ENCODE results near the gene ANKRD42. TPM values are rescaled to one million over a fixed set of nuclear protein-coding genes. Genes with fewer than 3 reads are reported as not detected.

The ANKRD42 gene
- total RNA-seq, 1 experiment from 2014 or later, result 5.7 TPM

DNA sequence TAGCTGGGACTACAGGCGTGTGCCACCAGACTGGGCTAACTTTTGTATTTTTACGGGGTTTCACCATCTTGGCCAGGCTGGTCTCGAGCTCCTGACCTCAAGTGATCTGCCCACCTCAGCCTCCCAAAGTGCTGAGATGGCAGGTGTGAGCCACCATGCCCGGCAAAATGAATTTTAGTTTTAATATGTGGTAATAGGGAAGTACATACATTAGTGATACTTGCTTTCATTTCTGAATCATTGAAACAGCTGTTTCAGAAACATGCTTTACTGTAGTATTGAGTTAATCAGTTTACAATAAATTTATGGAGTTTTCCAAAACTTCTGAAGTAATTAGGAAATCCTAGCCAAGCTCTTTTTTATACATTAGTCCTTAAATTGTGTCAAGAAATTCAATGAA, 21.0 kb upstream of the ANKRD42 start:
- Mint-ChIP-seq H3K27ac (no peak overlapping the region), H3K4me3 (no peak overlapping the region), H3K27me3 (ENCODE audit: low read depth) (no peaks in the 10 kb centered on the region), H3K36me3 (peaks cover 75% of the 10 kb centered on the region), H3K4me1 (peaks cover 9% of the 10 kb centered on the region), H3K9me3 (0 out of 2 replicates have a peak, but pooled peaks cover 3% of the 10 kb centered on the region)
- DNase-seq (ENCODE audit: low spot score) (no peak), ATAC-seq (no peak)
- TF ChIP-seq EMX1 (CRISPR knock-in tag; IDR thresholded peaks at IDR 0.05) (no peak), ZNF219 (CRISPR knock-in tag; IDR thresholded peaks at IDR 0.05; ENCODE audit: borderline replicate concordance) (no peak), SMAD4 (CRISPR knock-in tag; IDR thresholded peaks at IDR 0.05) (no peak), JAZF1 (CRISPR knock-in tag; IDR thresholded peaks at IDR 0.05) (no peak), NFATC4 (CRISPR knock-in tag; IDR thresholded peaks at IDR 0.05) (no peak), TEAD4 (CRISPR knock-in tag; IDR thresholded peaks at IDR 0.05) (no peak)
- CTCF ChIA-PET, result no interaction called here
- POLR2A ChIA-PET, result no interaction called here

DNA sequence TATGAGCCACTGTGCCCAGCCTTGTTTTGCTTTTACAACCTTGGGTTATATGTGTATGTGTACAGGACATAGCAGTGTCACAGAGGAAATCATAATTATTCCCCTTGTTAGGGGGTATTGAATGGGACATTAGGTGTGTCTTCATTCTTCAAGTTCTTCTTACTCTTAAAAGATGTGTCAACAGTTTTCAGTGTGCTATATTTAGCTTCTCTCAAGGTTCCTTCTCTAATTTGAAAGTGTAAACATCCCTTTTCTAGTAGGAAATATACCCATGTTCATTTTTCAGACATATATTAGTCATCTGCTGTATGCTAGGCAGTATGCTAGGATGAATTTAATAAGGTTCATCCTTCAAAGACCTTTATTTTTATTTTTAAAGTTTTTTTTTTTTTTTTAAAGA, 19.5 kb upstream of the ANKRD42 start:
- Mint-ChIP-seq H3K27ac (no peak overlapping the region), H3K4me1 (peaks cover 9% of the 10 kb centered on the region), H3K9me3 (no peaks in the 10 kb centered on the region), H3K4me3 (no peak overlapping the region), H3K27me3 (ENCODE audit: low read depth) (no peaks in the 10 kb centered on the region), H3K36me3 (peaks cover 69% of the 10 kb centered on the region)
- DNase-seq (ENCODE audit: low spot score), result no peak
- CTCF ChIA-PET, result no interaction called here
- TF ChIP-seq, protein P1, sequence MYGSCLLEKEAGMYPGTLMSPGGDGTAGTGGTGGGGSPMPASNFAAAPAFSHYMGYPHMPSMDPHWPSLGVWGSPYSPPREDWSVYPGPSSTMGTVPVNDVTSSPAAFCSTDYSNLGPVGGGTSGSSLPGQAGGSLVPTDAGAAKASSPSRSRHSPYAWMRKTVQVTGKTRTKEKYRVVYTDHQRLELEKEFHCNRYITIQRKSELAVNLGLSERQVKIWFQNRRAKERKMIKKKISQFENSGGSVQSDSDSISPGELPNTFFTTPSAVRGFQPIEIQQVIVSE (CRISPR knock-in tag; IDR thresholded peaks at IDR 0.05; ENCODE audit: borderline replicate concordance), result no peak
- POLR2A ChIA-PET, result no interaction called here
- ATAC-seq, result no peak

DNA sequence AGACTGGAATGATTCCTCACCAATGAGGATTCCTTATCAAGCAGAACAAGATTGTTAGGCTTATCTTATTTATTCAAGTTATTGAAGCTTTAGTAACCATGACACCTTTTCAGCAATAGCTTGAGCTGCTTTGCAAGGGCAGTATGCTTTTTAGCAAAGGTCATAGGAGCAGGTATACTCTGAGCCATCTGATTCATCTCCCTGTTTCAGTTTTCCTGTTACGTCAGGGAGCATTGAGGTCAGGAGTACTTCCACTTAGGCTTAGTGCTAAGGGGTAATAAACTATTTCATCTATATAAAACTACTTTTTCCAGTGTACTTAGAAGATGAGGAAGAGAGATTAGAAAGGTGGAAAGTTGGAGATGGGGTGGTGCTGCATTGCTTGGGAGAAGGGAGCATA, 17.7 kb upstream of the ANKRD42 start:
- Mint-ChIP-seq H3K9me3 (no peaks in the 10 kb centered on the region), H3K27me3 (ENCODE audit: low read depth) (no peaks in the 10 kb centered on the region), H3K4me3 (no peak overlapping the region), H3K36me3 (peaks cover 64% of the 10 kb centered on the region), H3K4me1 (no peaks in the 10 kb centered on the region), H3K27ac (no peak overlapping the region)
- no peak for DNase-seq (ENCODE audit: low spot score)
- TF ChIP-seq MXD4 (CRISPR knock-in tag; IDR thresholded peaks at IDR 0.05; ENCODE audit: borderline replicate concordance) (no peak), ZNF219 (CRISPR knock-in tag; IDR thresholded peaks at IDR 0.05; ENCODE audit: borderline replicate concordance) (no peak), TEAD1 (CRISPR knock-in tag; IDR thresholded peaks at IDR 0.05) (no peak), JAZF1 (CRISPR knock-in tag; IDR thresholded peaks at IDR 0.05) (no peak), SOX15 (CRISPR knock-in tag; IDR thresholded peaks at IDR 0.05) (no peak), HMGA2 (CRISPR knock-in tag; IDR thresholded peaks at IDR 0.05) (no peak)
- TF ChIP-seq, protein P2, sequence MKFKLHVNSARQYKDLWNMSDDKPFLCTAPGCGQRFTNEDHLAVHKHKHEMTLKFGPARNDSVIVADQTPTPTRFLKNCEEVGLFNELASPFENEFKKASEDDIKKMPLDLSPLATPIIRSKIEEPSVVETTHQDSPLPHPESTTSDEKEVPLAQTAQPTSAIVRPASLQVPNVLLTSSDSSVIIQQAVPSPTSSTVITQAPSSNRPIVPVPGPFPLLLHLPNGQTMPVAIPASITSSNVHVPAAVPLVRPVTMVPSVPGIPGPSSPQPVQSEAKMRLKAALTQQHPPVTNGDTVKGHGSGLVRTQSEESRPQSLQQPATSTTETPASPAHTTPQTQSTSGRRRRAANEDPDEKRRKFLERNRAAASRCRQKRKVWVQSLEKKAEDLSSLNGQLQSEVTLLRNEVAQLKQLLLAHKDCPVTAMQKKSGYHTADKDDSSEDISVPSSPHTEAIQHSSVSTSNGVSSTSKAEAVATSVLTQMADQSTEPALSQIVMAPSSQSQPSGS (CRISPR knock-in tag; IDR thresholded peaks at IDR 0.05; ENCODE audit: borderline replicate concordance, low read depth), result no peak
- POLR2A ChIA-PET, result no interaction called here
- CTCF ChIA-PET, result no interaction called here
- no peak for ATAC-seq

DNA sequence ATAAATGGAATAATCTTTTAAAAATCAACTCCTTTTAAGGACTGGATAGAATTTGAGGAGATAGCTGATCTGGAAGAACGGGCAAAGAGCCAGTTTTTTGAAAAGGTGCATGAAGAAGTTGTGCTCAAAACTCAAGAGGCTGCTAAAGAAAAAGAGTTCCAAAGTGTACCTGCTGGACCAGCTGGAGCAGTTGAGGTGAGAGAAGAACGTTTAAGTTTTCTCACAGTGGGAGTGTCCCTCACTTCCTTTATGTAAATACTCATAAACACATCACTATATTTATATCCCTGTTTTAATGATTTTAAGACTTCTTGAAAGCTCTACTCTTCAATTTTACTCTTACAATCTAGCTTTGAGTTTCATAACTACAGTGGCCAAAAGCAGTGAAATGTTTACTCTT, 11.7 kb upstream of the ANKRD42 start:
- H3K27me3 Mint-ChIP-seq (ENCODE audit: low read depth), result no peaks in the 10 kb centered on the region
- no peaks in the 10 kb centered on the region for H3K9me3 Mint-ChIP-seq
- H3K4me3 Mint-ChIP-seq, result no peak overlapping the region
- H3K27ac Mint-ChIP-seq, result no peak overlapping the region
- ATAC-seq, result no peak
- ChIA-PET CTCF (no interaction called here), POLR2A (no interaction called here)
- peaks cover 59% of the 10 kb centered on the region for H3K36me3 Mint-ChIP-seq
- no peak for DNase-seq (ENCODE audit: low spot score)
- no peaks in the 10 kb centered on the region for H3K4me1 Mint-ChIP-seq
- TF ChIP-seq ZNF423 (CRISPR knock-in tag; IDR thresholded peaks at IDR 0.05) (no peak), ZNF416 (CRISPR knock-in tag; IDR thresholded peaks at IDR 0.05) (no peak), GTF2I (CRISPR knock-in tag; conservative IDR thresholded peaks at IDR 0.05) (no peak), NFATC4 (CRISPR knock-in tag; IDR thresholded peaks at IDR 0.05) (no peak), ZNF396 (CRISPR knock-in tag; IDR thresholded peaks at IDR 0.05; ENCODE audit: borderline replicate concordance) (no peak), ZNF671 (CRISPR knock-in tag; IDR thresholded peaks at IDR 0.05) (no peak)
- TF ChIP-seq, protein P3, sequence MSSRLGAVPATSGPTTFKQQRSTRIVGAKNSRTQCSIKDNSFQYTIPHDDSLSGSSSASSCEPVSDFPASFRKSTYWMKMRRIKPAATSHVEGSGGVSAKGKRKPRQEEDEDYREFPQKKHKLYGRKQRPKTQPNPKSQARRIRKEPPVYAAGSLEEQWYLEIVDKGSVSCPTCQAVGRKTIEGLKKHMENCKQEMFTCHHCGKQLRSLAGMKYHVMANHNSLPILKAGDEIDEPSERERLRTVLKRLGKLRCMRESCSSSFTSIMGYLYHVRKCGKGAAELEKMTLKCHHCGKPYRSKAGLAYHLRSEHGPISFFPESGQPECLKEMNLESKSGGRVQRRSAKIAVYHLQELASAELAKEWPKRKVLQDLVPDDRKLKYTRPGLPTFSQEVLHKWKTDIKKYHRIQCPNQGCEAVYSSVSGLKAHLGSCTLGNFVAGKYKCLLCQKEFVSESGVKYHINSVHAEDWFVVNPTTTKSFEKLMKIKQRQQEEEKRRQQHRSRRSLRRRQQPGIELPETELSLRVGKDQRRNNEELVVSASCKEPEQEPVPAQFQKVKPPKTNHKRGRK (CRISPR knock-in tag; IDR thresholded peaks at IDR 0.05; ENCODE audit: borderline replicate concordance), result no peak
- TF ChIP-seq, protein P4, sequence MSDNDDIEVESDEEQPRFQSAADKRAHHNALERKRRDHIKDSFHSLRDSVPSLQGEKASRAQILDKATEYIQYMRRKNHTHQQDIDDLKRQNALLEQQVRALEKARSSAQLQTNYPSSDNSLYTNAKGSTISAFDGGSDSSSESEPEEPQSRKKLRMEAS (CRISPR knock-in tag; IDR thresholded peaks at IDR 0.05), result no peak
- TF ChIP-seq, protein P5, sequence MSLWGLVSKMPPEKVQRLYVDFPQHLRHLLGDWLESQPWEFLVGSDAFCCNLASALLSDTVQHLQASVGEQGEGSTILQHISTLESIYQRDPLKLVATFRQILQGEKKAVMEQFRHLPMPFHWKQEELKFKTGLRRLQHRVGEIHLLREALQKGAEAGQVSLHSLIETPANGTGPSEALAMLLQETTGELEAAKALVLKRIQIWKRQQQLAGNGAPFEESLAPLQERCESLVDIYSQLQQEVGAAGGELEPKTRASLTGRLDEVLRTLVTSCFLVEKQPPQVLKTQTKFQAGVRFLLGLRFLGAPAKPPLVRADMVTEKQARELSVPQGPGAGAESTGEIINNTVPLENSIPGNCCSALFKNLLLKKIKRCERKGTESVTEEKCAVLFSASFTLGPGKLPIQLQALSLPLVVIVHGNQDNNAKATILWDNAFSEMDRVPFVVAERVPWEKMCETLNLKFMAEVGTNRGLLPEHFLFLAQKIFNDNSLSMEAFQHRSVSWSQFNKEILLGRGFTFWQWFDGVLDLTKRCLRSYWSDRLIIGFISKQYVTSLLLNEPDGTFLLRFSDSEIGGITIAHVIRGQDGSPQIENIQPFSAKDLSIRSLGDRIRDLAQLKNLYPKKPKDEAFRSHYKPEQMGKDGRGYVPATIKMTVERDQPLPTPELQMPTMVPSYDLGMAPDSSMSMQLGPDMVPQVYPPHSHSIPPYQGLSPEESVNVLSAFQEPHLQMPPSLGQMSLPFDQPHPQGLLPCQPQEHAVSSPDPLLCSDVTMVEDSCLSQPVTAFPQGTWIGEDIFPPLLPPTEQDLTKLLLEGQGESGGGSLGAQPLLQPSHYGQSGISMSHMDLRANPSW (CRISPR knock-in tag; conservative IDR thresholded peaks at IDR 0.05; ENCODE audit: low read depth), result no peak
- TF ChIP-seq, protein P1 (CRISPR knock-in tag; IDR thresholded peaks at IDR 0.05; ENCODE audit: borderline replicate concordance), result no peak

Data from WTC11 (cell line).